ENCODE data around the gene ZC3H18. TPM values are rescaled to one million over a fixed set of nuclear protein-coding genes. Genes with fewer than 3 reads are reported as not detected.

The ZC3H18 gene
- total RNA-seq, 1 donor from 2014 or later: 10.5 TPM

DNA sequence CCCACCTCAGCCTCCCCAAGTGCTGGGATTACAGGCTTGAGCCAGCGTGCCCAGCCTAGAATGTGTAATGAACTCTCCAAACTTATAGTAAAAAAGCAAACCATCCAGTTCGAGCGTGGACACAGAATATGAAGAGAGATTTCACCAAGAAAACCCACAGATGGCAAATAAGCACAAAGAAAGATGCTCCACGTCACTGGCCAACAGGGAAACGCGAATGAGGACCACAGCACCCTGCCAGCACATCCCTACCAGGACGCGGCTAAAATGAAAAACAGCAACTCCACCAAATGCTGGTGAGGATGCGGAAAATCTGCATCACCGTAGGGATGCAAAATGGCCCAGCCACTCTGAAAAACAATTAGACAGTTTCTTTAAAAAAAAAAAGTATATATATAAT lies 91.3 kb downstream of the ZC3H18 start:
- Histone ChIP-seq H3K4me3 (ENCODE audit: low read depth, low read length) (no peak overlapping the region), H3K27me3 (ENCODE audit: control insufficient read depth, insufficient read depth, low read length) (no peaks in the 10 kb centered on the region), H3K36me3 (ENCODE audit: control insufficient read depth, insufficient read depth, low read length) (peaks cover 4% of the 10 kb centered on the region)
- DNase-seq (ENCODE audit: low read depth): no peak
- FAIRE-seq: no peak
- TF ChIP-seq, protein P1, sequence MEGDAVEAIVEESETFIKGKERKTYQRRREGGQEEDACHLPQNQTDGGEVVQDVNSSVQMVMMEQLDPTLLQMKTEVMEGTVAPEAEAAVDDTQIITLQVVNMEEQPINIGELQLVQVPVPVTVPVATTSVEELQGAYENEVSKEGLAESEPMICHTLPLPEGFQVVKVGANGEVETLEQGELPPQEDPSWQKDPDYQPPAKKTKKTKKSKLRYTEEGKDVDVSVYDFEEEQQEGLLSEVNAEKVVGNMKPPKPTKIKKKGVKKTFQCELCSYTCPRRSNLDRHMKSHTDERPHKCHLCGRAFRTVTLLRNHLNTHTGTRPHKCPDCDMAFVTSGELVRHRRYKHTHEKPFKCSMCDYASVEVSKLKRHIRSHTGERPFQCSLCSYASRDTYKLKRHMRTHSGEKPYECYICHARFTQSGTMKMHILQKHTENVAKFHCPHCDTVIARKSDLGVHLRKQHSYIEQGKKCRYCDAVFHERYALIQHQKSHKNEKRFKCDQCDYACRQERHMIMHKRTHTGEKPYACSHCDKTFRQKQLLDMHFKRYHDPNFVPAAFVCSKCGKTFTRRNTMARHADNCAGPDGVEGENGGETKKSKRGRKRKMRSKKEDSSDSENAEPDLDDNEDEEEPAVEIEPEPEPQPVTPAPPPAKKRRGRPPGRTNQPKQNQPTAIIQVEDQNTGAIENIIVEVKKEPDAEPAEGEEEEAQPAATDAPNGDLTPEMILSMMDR (IDR thresholded peaks at IDR 0.05; ENCODE audit: insufficient read depth, low read length, severe bottlenecking): no peak

DNA sequence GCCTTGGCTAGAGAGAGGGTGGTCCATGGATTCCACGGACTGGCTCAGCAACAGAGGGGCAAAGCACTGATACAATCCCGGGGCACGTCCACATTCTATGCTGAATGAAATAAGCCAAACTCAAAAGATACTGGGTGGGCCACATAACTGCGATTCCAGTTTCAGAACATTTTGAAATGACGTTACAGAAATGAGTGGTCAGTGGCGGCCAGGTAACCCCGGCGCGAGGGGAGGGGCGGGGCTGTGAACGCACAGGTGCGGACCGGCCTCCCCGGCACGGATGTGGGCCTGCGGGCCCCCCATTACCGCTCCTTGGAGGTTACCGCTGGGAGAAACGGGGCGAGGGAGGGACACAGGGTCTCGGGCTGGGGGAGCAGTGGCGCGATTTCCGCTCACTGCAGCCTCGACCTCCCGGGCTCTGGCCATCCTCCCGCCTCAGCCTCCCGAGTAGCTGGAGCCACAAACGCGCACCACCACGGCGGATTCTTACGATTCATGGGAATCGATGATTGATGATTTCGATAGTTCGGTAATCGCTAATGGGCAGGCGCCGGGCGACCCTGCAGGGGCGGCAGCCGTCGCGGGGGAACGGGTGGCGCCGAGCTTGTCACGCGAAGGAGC lies 92.1 kb downstream of the ZC3H18 start:
- DNase-seq (ENCODE audit: low read depth) (no peak), FAIRE-seq (no peak)

DNA sequence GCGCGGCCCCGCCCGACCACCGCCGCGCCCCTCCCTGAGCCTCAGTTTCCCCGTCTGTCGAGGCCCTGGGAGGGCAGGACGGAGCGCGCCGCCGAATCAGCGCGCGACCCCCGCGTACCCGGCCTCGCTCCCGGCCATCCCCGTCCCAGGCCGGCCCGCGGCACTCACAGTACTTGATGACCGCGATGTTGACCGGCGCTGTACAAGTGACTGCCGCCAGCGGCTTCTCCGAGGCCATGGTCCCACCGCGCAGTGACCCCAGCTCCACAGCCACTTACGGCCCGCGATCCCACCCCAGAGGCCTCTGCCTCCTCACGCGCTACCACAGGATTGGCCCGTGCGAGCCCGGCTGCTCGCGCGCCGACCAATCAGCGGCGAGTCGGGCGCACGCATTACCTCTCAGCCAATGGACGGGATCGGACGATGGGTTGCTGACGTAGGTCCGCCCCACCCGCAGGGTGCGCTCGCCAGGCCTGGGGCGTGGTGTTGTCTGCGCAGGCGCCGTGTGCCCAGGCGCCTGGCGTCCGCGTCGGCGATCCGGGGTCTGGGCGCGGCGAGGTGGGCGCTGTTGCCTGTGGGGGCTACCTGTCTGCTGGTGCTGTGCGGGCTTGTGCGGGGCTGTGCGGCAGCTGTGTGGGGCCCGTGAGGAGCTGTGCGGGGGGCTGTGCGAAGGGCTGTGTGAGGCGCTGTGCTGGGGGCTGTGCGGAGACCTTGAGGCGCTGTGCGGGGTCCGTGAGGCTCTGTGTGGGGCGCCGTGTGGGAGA lies 92.8 kb downstream of the ZC3H18 start, which contains the start of gene MVD:
Gene MVD, minus strand, starts transcription at position 249 of the 764 bp plus-strand sequence. Its CDS starts 11 bp downstream, at position 238.
- TF ChIP-seq, protein P1 (IDR thresholded peaks at IDR 0.05; ENCODE audit: insufficient read depth, low read length, severe bottlenecking): no peak
- Histone ChIP-seq H3K36me3 (ENCODE audit: control insufficient read depth, insufficient read depth, low read length) (no peaks in the 10 kb centered on the region), H3K4me3 (ENCODE audit: low read depth, low read length) (peak within 1 kb of the TSS; percentile 98), H3K27me3 (ENCODE audit: control insufficient read depth, insufficient read depth, low read length) (no peaks in the 10 kb centered on the region)
- no peak for FAIRE-seq
- peak; percentile 92 for DNase-seq (ENCODE audit: low read depth)

More for the DNA sequence above, 92.1 kb downstream of the ZC3H18 start:
- no peaks in the 10 kb centered on the region for H3K36me3 ChIP-seq (ENCODE audit: control insufficient read depth, insufficient read depth, low read length)
- H3K27me3 ChIP-seq (ENCODE audit: control insufficient read depth, insufficient read depth, low read length): no peaks in the 10 kb centered on the region
- peak overlapping the region; percentile 98 for H3K4me3 ChIP-seq (ENCODE audit: low read depth, low read length)
- TF ChIP-seq, protein P1 (IDR thresholded peaks at IDR 0.05; ENCODE audit: insufficient read depth, low read length, severe bottlenecking): no peak

DNA sequence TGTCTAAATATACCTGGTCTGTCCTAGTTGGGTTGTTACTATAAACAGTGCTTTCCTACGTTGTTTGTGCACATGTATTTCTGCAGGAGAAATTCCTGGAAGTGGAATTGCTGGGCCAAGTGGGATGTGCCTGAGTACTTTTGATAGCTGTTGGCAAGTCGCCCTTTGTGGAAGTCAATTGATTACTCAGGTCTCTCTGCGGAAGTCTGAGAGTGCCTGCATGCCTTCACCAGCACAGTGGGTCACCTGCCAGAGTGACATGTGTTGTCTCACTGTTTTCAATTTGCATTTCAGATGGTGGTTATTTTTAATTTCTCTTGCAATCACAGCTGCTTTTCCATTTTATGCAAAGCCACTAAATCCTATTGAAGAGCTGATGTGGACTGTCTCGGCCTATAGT lies 94.9 kb downstream of the ZC3H18 start:
- DNase-seq (ENCODE audit: low read depth): no peak
- no peaks in the 10 kb centered on the region for H3K27me3 ChIP-seq (ENCODE audit: control insufficient read depth, insufficient read depth, low read length)

DNA sequence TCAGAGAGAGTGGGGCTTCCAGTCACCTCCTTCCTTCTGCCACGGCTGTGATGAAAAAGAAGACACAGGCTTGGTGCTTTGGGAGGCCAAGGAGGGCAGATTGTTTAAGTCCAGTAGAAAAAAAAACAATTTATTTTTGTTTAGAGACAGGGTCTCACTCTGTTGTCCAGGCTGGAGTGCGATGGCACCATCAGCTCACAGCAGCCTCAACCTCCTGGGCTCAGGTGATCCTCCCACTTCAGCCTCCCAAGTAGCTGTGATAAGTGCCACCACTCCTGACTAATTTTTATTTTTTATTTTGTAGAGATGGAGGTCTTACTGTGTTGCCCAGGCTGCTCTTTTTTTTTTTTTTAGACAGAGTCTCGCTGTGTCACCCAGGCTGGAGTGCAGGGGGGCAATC lies 95.4 kb downstream of the ZC3H18 start:
- no peak for FAIRE-seq
- Histone ChIP-seq H3K4me3 (ENCODE audit: low read depth, low read length) (no peak overlapping the region), H3K27me3 (ENCODE audit: control insufficient read depth, insufficient read depth, low read length) (no peaks in the 10 kb centered on the region), H3K36me3 (ENCODE audit: control insufficient read depth, insufficient read depth, low read length) (no peaks in the 10 kb centered on the region)
- TF ChIP-seq, protein P1 (IDR thresholded peaks at IDR 0.05; ENCODE audit: insufficient read depth, low read length, severe bottlenecking): no peak
- DNase-seq (ENCODE audit: low read depth): no peak

More for the DNA sequence above, 94.9 kb downstream of the ZC3H18 start:
- H3K4me3 ChIP-seq (ENCODE audit: low read depth, low read length): no peak overlapping the region
- TF ChIP-seq, protein P1 (IDR thresholded peaks at IDR 0.05; ENCODE audit: insufficient read depth, low read length, severe bottlenecking): no peak
- FAIRE-seq: no peak
- no peaks in the 10 kb centered on the region for H3K36me3 ChIP-seq (ENCODE audit: control insufficient read depth, insufficient read depth, low read length)
